ENCODE measurements around the gene VAMP1. TPM values are rescaled to one million over a fixed set of nuclear protein-coding genes. Genes with fewer than 3 reads are reported as not detected.

VAMP1 gene
- total and polyA plus RNA-seq, 10 of the 15 experiments (the other 5 are each of a cell fraction or from before 2014, with no cell fraction given): 4.8 to 123 (median 27.5) TPM

GRCh38 chr12:6426882-6427671 is 43.4 kb downstream of the VAMP1 start (continued):
- no peak; the same call in 1 of the 2 replicates for TF ChIP-seq POLR2AphosphoS5 (IDR thresholded peaks at IDR 0.05; ENCODE audit: low read length)
- TF ChIP-seq ATF3 (IDR thresholded peaks at IDR 0.05; ENCODE audit: borderline replicate concordance, extremely low read depth, low read depth, low read length): no peak
- TF ChIP-seq KAT2A (conservative IDR thresholded peaks at IDR 0.05; ENCODE audit: control insufficient read depth, low read depth, low read length): no peak
- no peak for TF ChIP-seq ZBTB33 (IDR thresholded peaks at IDR 0.05)
- TF ChIP-seq RELA (IDR thresholded peaks at IDR 0.05; ENCODE audit: borderline replicate concordance, partially characterized antibody): no peak
- peak; percentile 71 for TF ChIP-seq NKRF (conservative IDR thresholded peaks at IDR 0.05)
- no peak for TF ChIP-seq CBX3 (IDR thresholded peaks at IDR 0.05; ENCODE audit: borderline replicate concordance, low read depth)
- 0 out of 2 replicates have a peak, but pooled peaks have one; percentile 31 for TF ChIP-seq HCFC1 (IDR thresholded peaks at IDR 0.05; ENCODE audit: low read length)
- TF ChIP-seq ZZZ3 (IDR thresholded peaks at IDR 0.05; ENCODE audit: control insufficient read depth, insufficient read length, low read depth): no peak
- TF ChIP-seq BMI1 (IDR thresholded peaks at IDR 0.05; ENCODE audit: borderline replicate concordance): peak; percentile 98
- TF ChIP-seq POLR2AphosphoS2 (IDR thresholded peaks at IDR 0.05; ENCODE audit: low read depth, low read length): no peak
- no peak for TF ChIP-seq FOS (IDR thresholded peaks at IDR 0.05; ENCODE audit: borderline replicate concordance, extremely low read depth, insufficient read length)
- TF ChIP-seq SIN3A (IDR thresholded peaks at IDR 0.05; ENCODE audit: low read depth, low read length): no peak
- TF ChIP-seq RUNX3 (IDR thresholded peaks at IDR 0.05; ENCODE audit: low read length): peak; percentile 70
- TF ChIP-seq MYB (IDR thresholded peaks at IDR 0.05; ENCODE audit: borderline replicate concordance, low read depth, low read length): peak; percentile 79; the same call in 1 of the 2 replicates
- no peak for TF ChIP-seq TCF7 (IDR thresholded peaks at IDR 0.05; ENCODE audit: borderline replicate concordance)
- peak; percentile 91 for TF ChIP-seq FOXM1 (IDR thresholded peaks at IDR 0.05; ENCODE audit: low read depth, low read length)
- peak; percentile 45 for TF ChIP-seq RAD51 (IDR thresholded peaks at IDR 0.05)
- no peak for TF ChIP-seq HDAC6 (IDR thresholded peaks at IDR 0.05; ENCODE audit: unreplicated experiment)
- no peak for TF ChIP-seq NFYA (IDR thresholded peaks at IDR 0.05; ENCODE audit: borderline replicate concordance, low read depth, low read length)
- TF ChIP-seq PAX8 (IDR thresholded peaks at IDR 0.05): peak; percentile 34; the same call in 1 of the 2 replicates
- no peak for TF ChIP-seq RFX5 (IDR thresholded peaks at IDR 0.05; ENCODE audit: low read depth, low read length)
- no peak for TF ChIP-seq KLF5 (IDR thresholded peaks at IDR 0.05; ENCODE audit: partially characterized antibody)
- peak; percentile 3; the same call in 1 of the 2 replicates for TF ChIP-seq BCL11A (IDR thresholded peaks at IDR 0.05; ENCODE audit: low read depth, low read length)
